Thyroid gland (tissue), 4 donors: ENCODE results near the gene LDAH.

Experiments used
- CTCF ChIP-seq, 6 experiments: fragments of 200-600 bp in 3 of 6; fragments of 450-650 bp in 3 of 6; sonication (generic) in 3 of 6; IDR thresholded peaks; one replicate each; pipeline ENCODE4 v1.5.1; 2016 to 2019; ENCODE audit warnings: antibody characterized with exemption in 6 of 6, mild to moderate bottlenecking in 2 of 6, inconsistent platforms in 1 of 6, moderate library complexity in 1 of 6
- POLR2A ChIP-seq, 2 donors: fragments of 450-650 bp; IDR thresholded peaks; one replicate each; pipeline ENCODE4 v1.6.1; 2017; ENCODE audit warnings: antibody characterized with exemption in 2 of 2, mild to moderate bottlenecking in 2 of 2, moderate library complexity in 1 of 2

- TF ChIP-seq CTCF (IDR thresholded peaks at IDR 0.05) (no peak), POLR2A (IDR thresholded peaks at IDR 0.05) (no peak)
Measured at GRCh38 chr2:20725782-20726181, 97.1 kb downstream of the LDAH start.
